C4-2B (cell line): ENCODE results near the gene MAGI3.

ENCODE experiments used
- ZFX ChIP-seq: fragments of 450-650 bp; IDR thresholded peaks from 2 replicates; pipeline ENCODE4 v1.6.1; 2017
- TF ChIP-seq, protein P1 (sequence below): fragments of 450-650 bp; conservative IDR thresholded peaks from 2 replicates; pipeline ENCODE4 v1.5.1; 2017; ENCODE audit warnings: mild to moderate bottlenecking

DNA sequence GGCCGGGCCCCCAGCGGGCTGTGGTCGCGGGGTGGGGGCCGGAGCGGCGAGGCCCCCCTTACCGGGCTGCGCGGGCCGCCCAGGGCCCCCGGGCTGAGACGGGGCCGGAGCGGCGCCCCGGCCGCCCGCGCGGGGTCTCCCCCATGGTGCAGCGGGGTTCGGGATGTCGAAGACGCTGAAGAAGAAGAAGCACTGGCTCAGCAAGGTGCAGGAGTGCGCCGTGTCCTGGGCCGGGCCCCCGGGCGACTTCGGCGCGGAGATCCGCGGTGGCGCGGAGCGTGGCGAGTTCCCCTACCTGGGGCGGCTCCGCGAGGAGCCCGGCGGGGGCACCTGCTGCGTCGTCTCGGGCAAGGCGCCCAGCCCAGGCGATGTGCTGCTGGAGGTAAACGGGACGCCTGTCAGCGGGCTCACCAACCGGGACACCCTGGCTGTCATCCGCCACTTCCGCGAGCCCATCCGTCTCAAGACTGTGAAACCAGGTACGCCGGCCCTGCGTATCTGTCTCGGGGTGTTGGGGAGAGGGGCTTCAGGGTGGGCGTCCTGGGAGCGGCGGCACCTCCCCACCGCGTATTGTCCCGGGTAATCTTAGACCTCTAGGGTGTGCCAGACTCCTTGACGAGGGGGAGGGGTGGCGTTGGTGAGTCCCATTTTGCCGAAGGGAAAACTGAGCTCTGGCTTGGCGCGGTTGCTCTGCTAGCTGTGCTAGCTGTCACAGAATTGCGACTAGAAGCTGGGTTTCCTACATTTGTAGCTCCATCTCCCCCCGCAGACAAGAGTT, 745 bp downstream of the MAGI3 start:
- TF ChIP-seq, protein P1, sequence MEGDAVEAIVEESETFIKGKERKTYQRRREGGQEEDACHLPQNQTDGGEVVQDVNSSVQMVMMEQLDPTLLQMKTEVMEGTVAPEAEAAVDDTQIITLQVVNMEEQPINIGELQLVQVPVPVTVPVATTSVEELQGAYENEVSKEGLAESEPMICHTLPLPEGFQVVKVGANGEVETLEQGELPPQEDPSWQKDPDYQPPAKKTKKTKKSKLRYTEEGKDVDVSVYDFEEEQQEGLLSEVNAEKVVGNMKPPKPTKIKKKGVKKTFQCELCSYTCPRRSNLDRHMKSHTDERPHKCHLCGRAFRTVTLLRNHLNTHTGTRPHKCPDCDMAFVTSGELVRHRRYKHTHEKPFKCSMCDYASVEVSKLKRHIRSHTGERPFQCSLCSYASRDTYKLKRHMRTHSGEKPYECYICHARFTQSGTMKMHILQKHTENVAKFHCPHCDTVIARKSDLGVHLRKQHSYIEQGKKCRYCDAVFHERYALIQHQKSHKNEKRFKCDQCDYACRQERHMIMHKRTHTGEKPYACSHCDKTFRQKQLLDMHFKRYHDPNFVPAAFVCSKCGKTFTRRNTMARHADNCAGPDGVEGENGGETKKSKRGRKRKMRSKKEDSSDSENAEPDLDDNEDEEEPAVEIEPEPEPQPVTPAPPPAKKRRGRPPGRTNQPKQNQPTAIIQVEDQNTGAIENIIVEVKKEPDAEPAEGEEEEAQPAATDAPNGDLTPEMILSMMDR: peak; percentile 21
- TF ChIP-seq ZFX: peak; percentile 54
